Measurements from ENCODE around the gene GABRD. TPM values are rescaled to one million over a fixed set of nuclear protein-coding genes. Genes with fewer than 3 reads are reported as not detected.

GABRD gene
- total RNA-seq, 1 donor: not detected

- Histone ChIP-seq H2AFZ (ENCODE audit: low read length) (no peak overlapping the region), H3K9me3 (ENCODE audit: low read depth, low read length) (no peaks in the 10 kb centered on the region), H3K27ac (ENCODE audit: low read depth, low read length) (no peak overlapping the region), H3K4me2 (ENCODE audit: insufficient read depth, low read length) (no peak overlapping the region), H4K20me1 (ENCODE audit: insufficient read depth, low read length) (no peaks in the 10 kb centered on the region), H3K79me2 (ENCODE audit: insufficient read depth, low read length) (no peaks in the 10 kb centered on the region), H3K4me3 (ENCODE audit: insufficient read depth, low read length) (no peak overlapping the region), H3K36me3 (ENCODE audit: insufficient read depth, low read length) (no peaks in the 10 kb centered on the region), H3K27me3 (ENCODE audit: insufficient read depth, low read length) (peaks cover under 1% of the 10 kb centered on the region), H3K4me1 (ENCODE audit: insufficient read depth, low read length) (no peaks in the 10 kb centered on the region)
- DNase-seq (ENCODE audit: insufficient read length, low spot score, missing footprints): no peak
- no peak for TF ChIP-seq CTCF (IDR thresholded peaks at IDR 0.05; ENCODE audit: extremely low read depth, low read depth, low read length)
Observed at GRCh38 chr1:2059290-2059953, 40.3 kb downstream of the GABRD start.

- no peaks in the 10 kb centered on the region for H4K20me1 ChIP-seq (ENCODE audit: insufficient read depth, low read length)
- H2AFZ ChIP-seq (ENCODE audit: low read length): no peak overlapping the region
- H3K9me3 ChIP-seq (ENCODE audit: low read depth, low read length): no peaks in the 10 kb centered on the region
- H3K36me3 ChIP-seq (ENCODE audit: insufficient read depth, low read length): no peaks in the 10 kb centered on the region
- TF ChIP-seq CTCF (IDR thresholded peaks at IDR 0.05; ENCODE audit: extremely low read depth, low read depth, low read length): no peak
- H3K4me3 ChIP-seq (ENCODE audit: insufficient read depth, low read length): no peak overlapping the region
- no peak overlapping the region for H3K27ac ChIP-seq (ENCODE audit: low read depth, low read length)
- no peaks in the 10 kb centered on the region for H3K4me1 ChIP-seq (ENCODE audit: insufficient read depth, low read length)
- peaks cover 2% of the 10 kb centered on the region for H3K27me3 ChIP-seq (ENCODE audit: insufficient read depth, low read length)
- H3K4me2 ChIP-seq (ENCODE audit: insufficient read depth, low read length): no peak overlapping the region
- no peak for DNase-seq (ENCODE audit: insufficient read length, low spot score, missing footprints)
- no peaks in the 10 kb centered on the region for H3K79me2 ChIP-seq (ENCODE audit: insufficient read depth, low read length)
Observed at GRCh38 chr1:2060072-2060471, 40.9 kb downstream of the GABRD start.

- no peak for TF ChIP-seq CTCF (IDR thresholded peaks at IDR 0.05; ENCODE audit: extremely low read depth, low read depth, low read length)
- H3K4me1 ChIP-seq (ENCODE audit: insufficient read depth, low read length): no peaks in the 10 kb centered on the region
Observed at GRCh38 chr1:2060535-2060934, 41.4 kb downstream of the GABRD start.

GRCh38 chr1:2061065-2061778 lies 42.1 kb downstream of the GABRD start:
- H3K9me3 ChIP-seq (ENCODE audit: low read depth, low read length): no peaks in the 10 kb centered on the region
- no peak overlapping the region for H3K4me3 ChIP-seq (ENCODE audit: insufficient read depth, low read length)
- H3K36me3 ChIP-seq (ENCODE audit: insufficient read depth, low read length): no peaks in the 10 kb centered on the region
- no peak for DNase-seq (ENCODE audit: insufficient read length, low spot score, missing footprints)
- H2AFZ ChIP-seq (ENCODE audit: low read length): no peak overlapping the region
- TF ChIP-seq CTCF (IDR thresholded peaks at IDR 0.05; ENCODE audit: extremely low read depth, low read depth, low read length): no peak
- H4K20me1 ChIP-seq (ENCODE audit: insufficient read depth, low read length): no peaks in the 10 kb centered on the region
- H3K27me3 ChIP-seq (ENCODE audit: insufficient read depth, low read length): peaks cover 2% of the 10 kb centered on the region
- no peaks in the 10 kb centered on the region for H3K4me1 ChIP-seq (ENCODE audit: insufficient read depth, low read length)
- no peaks in the 10 kb centered on the region for H3K79me2 ChIP-seq (ENCODE audit: insufficient read depth, low read length)
- no peak overlapping the region for H3K27ac ChIP-seq (ENCODE audit: low read depth, low read length)
- H3K4me2 ChIP-seq (ENCODE audit: insufficient read depth, low read length): no peak overlapping the region

More at GRCh38 chr1:2060535-2060934, 41.4 kb downstream of the GABRD start:
- DNase-seq (ENCODE audit: insufficient read length, low spot score, missing footprints): no peak
- no peaks in the 10 kb centered on the region for H3K9me3 ChIP-seq (ENCODE audit: low read depth, low read length)
- no peak overlapping the region for H2AFZ ChIP-seq (ENCODE audit: low read length)
- no peak overlapping the region for H3K27ac ChIP-seq (ENCODE audit: low read depth, low read length)
- H4K20me1 ChIP-seq (ENCODE audit: insufficient read depth, low read length): no peaks in the 10 kb centered on the region
- H3K4me2 ChIP-seq (ENCODE audit: insufficient read depth, low read length): no peak overlapping the region
- H3K36me3 ChIP-seq (ENCODE audit: insufficient read depth, low read length): no peaks in the 10 kb centered on the region
- H3K27me3 ChIP-seq (ENCODE audit: insufficient read depth, low read length): peaks cover 2% of the 10 kb centered on the region
- H3K79me2 ChIP-seq (ENCODE audit: insufficient read depth, low read length): no peaks in the 10 kb centered on the region
- H3K4me3 ChIP-seq (ENCODE audit: insufficient read depth, low read length): no peak overlapping the region

Data from osteoblast (primary cell).